Measurements from ENCODE around the gene ITPRID1. TPM values are rescaled to one million over a fixed set of nuclear protein-coding genes. Genes with fewer than 3 reads are reported as not detected.

Gene ITPRID1
- total RNA-seq, 4 donors from 2014 or later: 2.8 to 6.3 (median 4.4) TPM

DNA sequence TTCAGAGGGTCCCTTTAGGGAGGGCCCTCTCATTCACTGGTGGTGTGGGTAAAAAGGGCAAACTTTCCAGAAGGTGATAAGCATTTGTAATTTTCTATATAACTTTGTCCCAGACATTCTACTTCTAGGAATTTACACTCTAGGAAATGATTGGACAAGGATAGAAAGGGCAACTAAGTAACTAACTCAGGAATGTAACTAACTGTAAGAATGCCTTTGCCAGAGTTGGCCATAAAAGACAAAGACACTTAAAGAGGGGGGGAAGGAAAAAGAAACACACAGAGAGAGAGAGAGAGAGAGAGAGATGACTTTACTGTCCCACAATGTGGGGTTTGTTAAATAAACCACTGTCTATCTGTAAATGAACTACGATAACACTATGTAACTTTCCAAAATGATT lies 38.5 kb upstream of the ITPRID1 start:
- in situ Hi-C loops (cut with MboI; ENCODE audit: low pct_ligation_motif_present in 1 of 4, low pct_unique_long_range_greater_than_20kb in 1 of 4, low sequenced_read_pairs in 3 of 4) (loop anchor here in 1 of 4 donors (25.0 kb wide), 1 partner anchor 288 kb away; no protein-coding TSS in a partner anchor), intact Hi-C loops (cut with DNase I; ENCODE audit: low total_unique reads) (no loop called here)
- Histone ChIP-seq H3K36me3 (no peaks in the 10 kb centered on the region), H3K4me3 (no peak overlapping the region), H3K4me1 (no peaks in the 10 kb centered on the region), H3K27ac (no peak overlapping the region), H3K27me3 (no peaks in the 10 kb centered on the region), H3K9me3 (no peaks in the 10 kb centered on the region)
- TF ChIP-seq, protein P1, sequence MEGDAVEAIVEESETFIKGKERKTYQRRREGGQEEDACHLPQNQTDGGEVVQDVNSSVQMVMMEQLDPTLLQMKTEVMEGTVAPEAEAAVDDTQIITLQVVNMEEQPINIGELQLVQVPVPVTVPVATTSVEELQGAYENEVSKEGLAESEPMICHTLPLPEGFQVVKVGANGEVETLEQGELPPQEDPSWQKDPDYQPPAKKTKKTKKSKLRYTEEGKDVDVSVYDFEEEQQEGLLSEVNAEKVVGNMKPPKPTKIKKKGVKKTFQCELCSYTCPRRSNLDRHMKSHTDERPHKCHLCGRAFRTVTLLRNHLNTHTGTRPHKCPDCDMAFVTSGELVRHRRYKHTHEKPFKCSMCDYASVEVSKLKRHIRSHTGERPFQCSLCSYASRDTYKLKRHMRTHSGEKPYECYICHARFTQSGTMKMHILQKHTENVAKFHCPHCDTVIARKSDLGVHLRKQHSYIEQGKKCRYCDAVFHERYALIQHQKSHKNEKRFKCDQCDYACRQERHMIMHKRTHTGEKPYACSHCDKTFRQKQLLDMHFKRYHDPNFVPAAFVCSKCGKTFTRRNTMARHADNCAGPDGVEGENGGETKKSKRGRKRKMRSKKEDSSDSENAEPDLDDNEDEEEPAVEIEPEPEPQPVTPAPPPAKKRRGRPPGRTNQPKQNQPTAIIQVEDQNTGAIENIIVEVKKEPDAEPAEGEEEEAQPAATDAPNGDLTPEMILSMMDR (IDR thresholded peaks at IDR 0.05): no peak
- no peak for DNase-seq
- WGBS, 2 donors (ENCODE audit: low coverage in 1 of 2): 48 to 55% methylated on average over 1 of the region's 1 CpG

DNA sequence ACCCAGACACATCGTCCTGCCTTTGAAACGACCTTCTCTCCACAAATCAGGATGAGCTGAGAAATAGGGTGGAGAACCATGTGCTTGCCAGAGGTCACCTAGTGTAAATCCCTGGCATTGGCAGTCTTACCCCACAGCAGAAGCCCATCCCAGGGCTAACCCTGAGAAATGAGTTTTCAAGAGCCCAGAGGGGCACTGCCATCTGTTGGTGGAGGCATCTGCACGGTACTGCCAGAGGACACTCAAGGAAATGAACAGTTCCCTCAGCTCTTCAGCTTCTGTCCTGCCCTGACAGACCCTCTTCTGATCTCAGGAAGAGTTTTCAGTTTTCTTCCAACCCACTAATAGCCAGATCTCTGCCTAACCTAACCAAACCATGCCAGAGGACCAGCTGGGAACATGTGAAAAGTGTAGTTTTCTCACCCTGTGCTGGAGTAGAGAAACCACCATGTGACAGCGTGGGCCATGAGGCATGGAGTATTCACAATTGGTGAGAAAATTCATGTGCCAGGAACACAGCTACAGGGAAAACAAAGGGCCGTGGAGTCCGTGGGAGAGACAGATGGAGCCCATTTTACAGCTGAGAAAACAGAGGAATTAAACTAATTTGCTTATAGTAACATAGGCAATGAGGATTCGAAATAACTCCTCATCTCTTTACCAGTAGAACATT lies 37.7 kb upstream of the ITPRID1 start:
- H3K4me1 ChIP-seq: no peaks in the 10 kb centered on the region
- H3K27ac ChIP-seq: no peak overlapping the region
- TF ChIP-seq POLR2AphosphoS5 (IDR thresholded peaks at IDR 0.05) (no peak), EP300 (IDR thresholded peaks at IDR 0.05; ENCODE audit: low read depth) (no peak), POLR2A (IDR thresholded peaks at IDR 0.05) (no peak)
- TF ChIP-seq, protein P1 (IDR thresholded peaks at IDR 0.05): no peak
- in situ Hi-C loops (cut with MboI; ENCODE audit: low pct_ligation_motif_present in 1 of 4, low pct_unique_long_range_greater_than_20kb in 1 of 4, low sequenced_read_pairs in 3 of 4) (loop anchor here in 1 of 4 donors (25.0 kb wide), 1 partner anchor 289 kb away; no protein-coding TSS in a partner anchor), intact Hi-C loops (cut with DNase I; ENCODE audit: low total_unique reads) (no loop called here)
- no peaks in the 10 kb centered on the region for H3K9me3 ChIP-seq
- no peaks in the 10 kb centered on the region for H3K36me3 ChIP-seq
- 50 to 80% methylated on average over 1 to 7 of the region's 7 CpGs for WGBS, 2 donors (ENCODE audit: low coverage in 1 of 2)
- H3K27me3 ChIP-seq: no peaks in the 10 kb centered on the region
- no peak overlapping the region for H3K4me3 ChIP-seq
- DNase-seq: no peak

DNA sequence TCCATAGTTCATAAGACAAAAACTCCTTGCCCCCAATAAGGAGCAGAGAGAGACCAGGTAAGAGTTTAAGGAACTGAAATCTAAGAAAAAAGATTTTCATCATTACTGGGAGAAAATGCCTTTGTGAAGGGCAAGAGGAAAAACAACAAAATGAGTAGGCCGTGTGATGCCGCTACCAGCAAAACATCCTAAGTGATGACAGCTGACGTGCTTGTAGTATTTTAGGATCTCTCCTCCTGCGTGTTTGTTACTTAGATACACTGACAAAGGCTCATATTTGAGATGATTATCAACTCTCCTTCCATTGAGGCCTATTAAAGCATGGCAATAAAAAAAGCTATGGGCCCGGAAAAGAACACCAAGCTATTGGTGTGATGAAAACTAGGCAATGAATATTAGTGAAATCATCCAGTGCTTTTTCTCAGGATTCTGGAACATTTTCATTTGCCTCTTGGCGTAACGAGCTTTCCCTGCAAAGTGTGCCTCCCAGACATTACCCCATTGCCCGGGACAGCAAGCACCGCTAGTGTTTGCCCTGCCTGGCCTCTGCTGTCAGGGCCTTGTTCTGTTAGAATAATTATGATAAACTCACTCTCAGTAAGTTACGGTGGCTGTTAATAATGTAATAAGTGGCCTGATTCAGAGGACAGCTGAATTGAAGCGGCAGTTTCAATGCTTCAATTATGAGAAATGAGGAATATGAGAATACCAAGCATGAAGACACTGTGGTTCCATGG lies 36.8 kb upstream of the ITPRID1 start:
- Histone ChIP-seq H3K36me3 (no peaks in the 10 kb centered on the region), H3K4me1 (no peaks in the 10 kb centered on the region), H3K4me3 (no peak overlapping the region), H3K27me3 (no peaks in the 10 kb centered on the region), H3K27ac (no peak overlapping the region), H3K9me3 (no peaks in the 10 kb centered on the region)
- in situ Hi-C loops (cut with MboI; ENCODE audit: low pct_ligation_motif_present in 1 of 4, low pct_unique_long_range_greater_than_20kb in 1 of 4, low sequenced_read_pairs in 3 of 4): loop anchor here in 1 of 4 donors (25.0 kb wide), 1 partner anchor 290 kb away; no protein-coding TSS in a partner anchor
- 89 to 93% methylated on average over 7 to 11 of the region's 11 CpGs for WGBS, 2 donors (ENCODE audit: low coverage in 1 of 2)
- TF ChIP-seq POLR2A (IDR thresholded peaks at IDR 0.05): no peak
- TF ChIP-seq EP300 (IDR thresholded peaks at IDR 0.05; ENCODE audit: low read depth): no peak
- TF ChIP-seq, protein P1 (IDR thresholded peaks at IDR 0.05): no peak
- TF ChIP-seq POLR2AphosphoS5 (IDR thresholded peaks at IDR 0.05): no peak
- no peak for DNase-seq
- intact Hi-C loops (cut with DNase I; ENCODE audit: low total_unique reads): no loop called here

DNA sequence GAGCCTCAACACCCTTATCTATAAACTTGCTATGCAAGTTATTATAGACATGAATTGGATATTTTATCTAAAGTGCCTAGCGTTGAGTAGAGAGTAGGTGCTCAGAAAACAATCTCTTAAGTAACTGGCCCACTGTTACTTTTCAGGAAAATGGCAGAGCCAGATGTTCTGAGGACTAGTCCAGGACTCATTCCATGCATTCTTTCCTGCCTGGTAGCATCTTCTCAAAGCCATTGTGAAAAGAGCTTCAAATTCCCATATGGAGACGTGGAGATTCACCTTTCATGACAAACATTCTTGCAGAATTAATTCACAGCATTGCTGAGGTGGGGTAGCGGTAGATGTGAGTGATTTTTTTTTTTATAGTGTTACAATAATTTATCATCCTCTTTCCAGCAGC lies 35.9 kb upstream of the ITPRID1 start:
- no peak overlapping the region for H3K4me3 ChIP-seq
- in situ Hi-C loops (cut with MboI; ENCODE audit: low pct_ligation_motif_present in 1 of 4, low pct_unique_long_range_greater_than_20kb in 1 of 4, low sequenced_read_pairs in 3 of 4) (loop anchor here in 1 of 4 donors (25.0 kb wide), 1 partner anchor 291 kb away; no protein-coding TSS in a partner anchor), intact Hi-C loops (cut with DNase I; ENCODE audit: low total_unique reads) (no loop called here)
- WGBS, 2 donors (ENCODE audit: low coverage in 1 of 2): 75 to 78% methylated on average over 3 of the region's 3 CpGs
- H3K36me3 ChIP-seq: no peaks in the 10 kb centered on the region
- H3K4me1 ChIP-seq: no peaks in the 10 kb centered on the region
- TF ChIP-seq POLR2A (IDR thresholded peaks at IDR 0.05) (no peak), EP300 (IDR thresholded peaks at IDR 0.05; ENCODE audit: low read depth) (no peak), POLR2AphosphoS5 (IDR thresholded peaks at IDR 0.05) (no peak)
- TF ChIP-seq, protein P1 (IDR thresholded peaks at IDR 0.05): no peak
- H3K27ac ChIP-seq: no peak overlapping the region
- DNase-seq: no peak
- H3K9me3 ChIP-seq: no peaks in the 10 kb centered on the region
- H3K27me3 ChIP-seq: no peaks in the 10 kb centered on the region
